HL-60 (cell line): ENCODE measurements around the gene ZSWIM3.

Experiments used
- GABPA ChIP-seq: IDR thresholded peaks from 2 replicates; pipeline ENCODE4 v1.6.1; 2012; ENCODE audit warnings: low read depth
- POLR2AphosphoS5 ChIP-seq: IDR thresholded peaks from 2 replicates; pipeline ENCODE4 v1.6.1; 2012; ENCODE audit warnings: low read depth
- REST ChIP-seq: IDR thresholded peaks from 2 replicates; pipeline ENCODE4 v1.6.1; 2012; ENCODE audit warnings: low read depth; ENCODE audit not compliant: insufficient replicate concordance
- SPI1 ChIP-seq: IDR thresholded peaks from 2 replicates; pipeline ENCODE4 v1.6.1; 2012; ENCODE audit warnings: low read depth, mild to moderate bottlenecking, borderline replicate concordance
- TF ChIP-seq, protein P1 (sequence below): IDR thresholded peaks from one replicate; pipeline ENCODE4 v1.5.1; 2011; ENCODE audit warnings: low read length, control low read depth, inconsistent platforms; ENCODE audit not compliant: insufficient read depth

DNA sequence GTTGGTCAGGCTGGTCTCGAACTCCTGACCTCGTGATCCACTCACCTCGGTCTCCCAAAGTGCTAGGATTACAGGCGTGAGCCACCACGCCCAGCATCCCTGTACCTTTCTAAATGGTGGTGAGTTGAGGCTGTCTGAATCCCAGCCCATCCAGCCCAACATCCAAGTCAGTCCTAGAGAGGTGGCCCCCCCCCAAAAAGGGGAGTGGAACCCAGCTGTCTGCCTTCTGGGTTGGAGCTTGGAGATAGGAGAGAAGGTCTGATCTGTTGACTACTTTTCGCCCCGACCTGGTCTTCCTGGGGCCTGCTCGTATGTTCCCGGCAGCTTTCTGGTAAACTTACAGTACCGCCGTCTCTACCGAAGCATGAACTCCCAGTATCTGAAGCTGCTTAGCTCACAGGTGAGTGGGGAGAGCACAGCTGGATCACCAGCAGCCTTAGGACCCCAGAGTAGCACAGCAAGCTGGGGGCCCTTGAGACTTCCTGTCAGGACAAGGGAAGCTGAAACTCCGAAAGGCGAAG is 39.3 kb downstream of the ZSWIM3 start:
- TF ChIP-seq, protein P1, sequence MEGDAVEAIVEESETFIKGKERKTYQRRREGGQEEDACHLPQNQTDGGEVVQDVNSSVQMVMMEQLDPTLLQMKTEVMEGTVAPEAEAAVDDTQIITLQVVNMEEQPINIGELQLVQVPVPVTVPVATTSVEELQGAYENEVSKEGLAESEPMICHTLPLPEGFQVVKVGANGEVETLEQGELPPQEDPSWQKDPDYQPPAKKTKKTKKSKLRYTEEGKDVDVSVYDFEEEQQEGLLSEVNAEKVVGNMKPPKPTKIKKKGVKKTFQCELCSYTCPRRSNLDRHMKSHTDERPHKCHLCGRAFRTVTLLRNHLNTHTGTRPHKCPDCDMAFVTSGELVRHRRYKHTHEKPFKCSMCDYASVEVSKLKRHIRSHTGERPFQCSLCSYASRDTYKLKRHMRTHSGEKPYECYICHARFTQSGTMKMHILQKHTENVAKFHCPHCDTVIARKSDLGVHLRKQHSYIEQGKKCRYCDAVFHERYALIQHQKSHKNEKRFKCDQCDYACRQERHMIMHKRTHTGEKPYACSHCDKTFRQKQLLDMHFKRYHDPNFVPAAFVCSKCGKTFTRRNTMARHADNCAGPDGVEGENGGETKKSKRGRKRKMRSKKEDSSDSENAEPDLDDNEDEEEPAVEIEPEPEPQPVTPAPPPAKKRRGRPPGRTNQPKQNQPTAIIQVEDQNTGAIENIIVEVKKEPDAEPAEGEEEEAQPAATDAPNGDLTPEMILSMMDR = no peak
- TF ChIP-seq SPI1 (no peak), GABPA (no peak), POLR2AphosphoS5 (no peak), REST (no peak)
